ENCODE results near the gene BTBD10. TPM values are rescaled to one million over a fixed set of nuclear protein-coding genes. Genes with fewer than 3 reads are reported as not detected.
A peak's percentile ranks its signal among the peaks of the same experiment; 100 is the strongest.

The BTBD10 gene
- 10 to 100 TPM; 17.5 to 20.5 TPM for total RNA-seq

- intact Hi-C loops (cut with micrococcal nuclease), result no loop called here
- TF ChIP-seq, protein P1, sequence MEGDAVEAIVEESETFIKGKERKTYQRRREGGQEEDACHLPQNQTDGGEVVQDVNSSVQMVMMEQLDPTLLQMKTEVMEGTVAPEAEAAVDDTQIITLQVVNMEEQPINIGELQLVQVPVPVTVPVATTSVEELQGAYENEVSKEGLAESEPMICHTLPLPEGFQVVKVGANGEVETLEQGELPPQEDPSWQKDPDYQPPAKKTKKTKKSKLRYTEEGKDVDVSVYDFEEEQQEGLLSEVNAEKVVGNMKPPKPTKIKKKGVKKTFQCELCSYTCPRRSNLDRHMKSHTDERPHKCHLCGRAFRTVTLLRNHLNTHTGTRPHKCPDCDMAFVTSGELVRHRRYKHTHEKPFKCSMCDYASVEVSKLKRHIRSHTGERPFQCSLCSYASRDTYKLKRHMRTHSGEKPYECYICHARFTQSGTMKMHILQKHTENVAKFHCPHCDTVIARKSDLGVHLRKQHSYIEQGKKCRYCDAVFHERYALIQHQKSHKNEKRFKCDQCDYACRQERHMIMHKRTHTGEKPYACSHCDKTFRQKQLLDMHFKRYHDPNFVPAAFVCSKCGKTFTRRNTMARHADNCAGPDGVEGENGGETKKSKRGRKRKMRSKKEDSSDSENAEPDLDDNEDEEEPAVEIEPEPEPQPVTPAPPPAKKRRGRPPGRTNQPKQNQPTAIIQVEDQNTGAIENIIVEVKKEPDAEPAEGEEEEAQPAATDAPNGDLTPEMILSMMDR (IDR thresholded peaks at IDR 0.05), result no peak
- no peaks in the 10 kb centered on the region for H3K9me3 Mint-ChIP-seq
- peak within 1 kb of the TSS; percentile 88 for H3K4me3 Mint-ChIP-seq
- no peaks in the 10 kb centered on the region for H3K27me3 Mint-ChIP-seq
- CTCF ChIA-PET, result interaction anchor here (1.4 to 2.0 kb wide), 2 partner anchors 14 to 24 kb away, joined by 3 to 8 read pairs; no protein-coding TSS in a partner anchor
- H3K27ac Mint-ChIP-seq, result peak within 1 kb of the TSS; percentile 98
- peaks cover 38% of the 10 kb centered on the region for H3K4me1 Mint-ChIP-seq (ENCODE audit: low read depth)
- POLR2A ChIA-PET, result interaction anchor here (0.5 to 2.2 kb wide), 16 partner anchors 9 to 213 kb away, joined by 3 to 15 read pairs (median 3); no protein-coding TSS in a partner anchor
- DNase-seq (peak; percentile 93), ATAC-seq (peak; percentile 99)
- peaks cover 10% of the 10 kb centered on the region for H3K36me3 Mint-ChIP-seq (ENCODE audit: low read depth)
These were observed at the start of gene BTBD10 for GRCh38 chr11:13462901-13463778. BTBD10 (minus strand) TSS chr11:13463222; CDS start chr11:13445124, 18,098 bp downstream.

- no peaks in the 10 kb centered on the region for H3K4me1 Mint-ChIP-seq (ENCODE audit: low read depth)
- POLR2A ChIA-PET, result no interaction called here
- no peak overlapping the region for H3K4me3 Mint-ChIP-seq
- CTCF ChIA-PET, result no interaction called here
- H3K9me3 Mint-ChIP-seq, result no peaks in the 10 kb centered on the region
- H3K27me3 Mint-ChIP-seq, result peaks cover 18% of the 10 kb centered on the region
- ATAC-seq, result no peak
- no peak overlapping the region for H3K27ac Mint-ChIP-seq
- H3K36me3 Mint-ChIP-seq (ENCODE audit: low read depth), result no peaks in the 10 kb centered on the region
- no peak for DNase-seq
- TF ChIP-seq, protein P1 (IDR thresholded peaks at IDR 0.05), result no peak
- intact Hi-C loops (cut with micrococcal nuclease), result no loop called here
These were observed 40.4 kb upstream of the BTBD10 start for GRCh38 chr11:13503393-13503792.

- CTCF ChIA-PET, result no interaction called here
- intact Hi-C loops (cut with micrococcal nuclease), result no loop called here
- ATAC-seq (no peak), DNase-seq (no peak)
- peaks cover 21% of the 10 kb centered on the region for H3K27me3 Mint-ChIP-seq
- no peaks in the 10 kb centered on the region for H3K36me3 Mint-ChIP-seq (ENCODE audit: low read depth)
- H3K9me3 Mint-ChIP-seq, result no peaks in the 10 kb centered on the region
- H3K4me1 Mint-ChIP-seq (ENCODE audit: low read depth), result no peaks in the 10 kb centered on the region
- H3K4me3 Mint-ChIP-seq, result no peak overlapping the region
- H3K27ac Mint-ChIP-seq, result no peak overlapping the region
- POLR2A ChIA-PET, result no interaction called here
- TF ChIP-seq, protein P1 (IDR thresholded peaks at IDR 0.05), result no peak
These were observed 39.5 kb upstream of the BTBD10 start for GRCh38 chr11:13502492-13502891.

DNA sequence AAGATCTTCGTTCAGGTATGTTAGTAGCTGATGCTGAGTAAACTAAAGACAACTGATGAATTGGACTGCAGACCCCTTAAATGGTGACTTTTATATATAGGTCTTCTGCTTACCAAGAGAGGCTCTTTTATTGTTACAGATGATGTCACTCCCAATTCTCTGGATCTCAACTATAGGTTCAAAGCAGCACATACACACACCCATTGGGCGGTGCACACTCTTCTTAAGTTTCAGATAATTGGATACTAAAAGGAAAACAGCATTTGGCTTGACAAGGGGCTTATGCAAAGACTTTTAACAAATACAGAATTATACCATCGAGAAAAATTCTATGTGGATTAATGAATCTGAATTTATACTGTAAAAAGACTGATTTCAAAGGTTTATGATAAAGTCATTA, 32.9 kb upstream of the BTBD10 start, which contains the start of gene PTH:
TSS of gene PTH (minus strand) at position 69 of the 400 bp plus-strand sequence. CDS start 3,142 bp downstream, outside the sequence.
- intact Hi-C loops (cut with micrococcal nuclease), result no loop called here
- TF ChIP-seq, protein P1 (IDR thresholded peaks at IDR 0.05), result no peak
- POLR2A ChIA-PET, result no interaction called here
- Mint-ChIP-seq H3K9me3 (no peaks in the 10 kb centered on the region), H3K27ac (no peak within 1 kb of the TSS), H3K4me1 (ENCODE audit: low read depth) (no peaks in the 10 kb centered on the region), H3K36me3 (ENCODE audit: low read depth) (no peaks in the 10 kb centered on the region), H3K4me3 (no peak within 1 kb of the TSS), H3K27me3 (peaks cover 26% of the 10 kb centered on the region)
- ATAC-seq, result no peak
- DNase-seq, result no peak
- CTCF ChIA-PET, result no interaction called here

DNA sequence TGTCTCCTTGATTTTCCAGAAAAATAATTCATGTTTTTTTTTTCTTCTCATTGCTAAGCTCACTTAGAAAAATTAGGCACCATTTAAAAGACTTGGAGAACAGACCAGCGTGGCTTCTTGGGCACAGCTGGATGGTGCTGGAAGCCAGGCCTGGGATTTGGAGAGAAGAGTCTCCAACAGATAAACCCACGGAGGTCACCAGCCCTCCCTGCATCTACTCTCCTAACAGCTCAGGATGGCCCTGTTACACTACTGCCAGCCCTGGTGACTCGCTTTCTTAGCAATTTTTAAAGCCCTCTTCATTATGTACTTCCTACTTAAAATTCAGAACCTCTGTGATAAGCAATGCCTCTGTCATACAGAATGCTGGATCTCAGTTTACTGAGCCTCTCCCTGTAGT, 31.0 kb upstream of the BTBD10 start:
- DNase-seq, result no peak
- Mint-ChIP-seq H3K27ac (no peak overlapping the region), H3K4me1 (ENCODE audit: low read depth) (no peaks in the 10 kb centered on the region), H3K27me3 (peaks cover 19% of the 10 kb centered on the region), H3K4me3 (no peak overlapping the region), H3K9me3 (no peaks in the 10 kb centered on the region), H3K36me3 (ENCODE audit: low read depth) (no peaks in the 10 kb centered on the region)
- POLR2A ChIA-PET, result no interaction called here
- intact Hi-C loops (cut with micrococcal nuclease), result no loop called here
- ATAC-seq, result no peak
- TF ChIP-seq, protein P1 (IDR thresholded peaks at IDR 0.05), result no peak
- CTCF ChIA-PET, result no interaction called here

All from activated CD8-positive, alpha-beta T cell treated with anti-CD3 and anti-CD28 coated beads for 36 hours (primary cell).